Cerebellar cortex (tissue), 1 donor: ENCODE data around the gene ADGRL3.
"Not testable (repeated sequence)": the region's sequence is repeated elsewhere in the genome, so short reads cannot be mapped to it uniquely, and the experiment has no call there.

Source experiments
- DNase-seq: peaks from one replicate; pipeline ENCODE4 v3.0.0-alpha.2; 2015; ENCODE audit warnings: low spot score

The ADGRL3 gene

GRCh38 chr4:61909031-61909430 lies 708.9 kb downstream of the ADGRL3 start:
- no peak for DNase-seq

GRCh38 chr4:61911313-61911756 lies 711.2 kb downstream of the ADGRL3 start:
- DNase-seq, result no peak

- DNase-seq, result no peak
Measured at GRCh38 chr4:61913619-61914018, 713.5 kb downstream of the ADGRL3 start.

- DNase-seq, result no peak
Measured at GRCh38 chr4:61915501-61915900, 715.4 kb downstream of the ADGRL3 start.

GRCh38 chr4:61918507-61918906 lies 718.4 kb downstream of the ADGRL3 start:
- DNase-seq, result no peak

- no peak for DNase-seq
Measured at GRCh38 chr4:61918987-61919386, 718.9 kb downstream of the ADGRL3 start.

GRCh38 chr4:61919561-61919960 lies 719.4 kb downstream of the ADGRL3 start:
- DNase-seq, result no peak

GRCh38 chr4:61921920-61922319 lies 721.8 kb downstream of the ADGRL3 start:
- DNase-seq, result no peak

- no peak for DNase-seq
Measured at GRCh38 chr4:61922766-61923165, 722.6 kb downstream of the ADGRL3 start.

- no peak for DNase-seq
Measured at GRCh38 chr4:61923179-61923578, 723.1 kb downstream of the ADGRL3 start.

- DNase-seq, result no peak
Measured at GRCh38 chr4:61924131-61924530, 724.0 kb downstream of the ADGRL3 start.

- DNase-seq, result no peak
Measured at GRCh38 chr4:61933527-61933926, 733.4 kb downstream of the ADGRL3 start.

GRCh38 chr4:61934198-61934597 lies 734.1 kb downstream of the ADGRL3 start:
- no peak for DNase-seq

- no peak for DNase-seq
Measured at GRCh38 chr4:61938250-61938846, 738.2 kb downstream of the ADGRL3 start.

GRCh38 chr4:61950625-61951024 lies 750.5 kb downstream of the ADGRL3 start:
- DNase-seq, result no peak

GRCh38 chr4:61953386-61953785 lies 753.3 kb downstream of the ADGRL3 start:
- DNase-seq, result no peak

- no peak for DNase-seq
Measured at GRCh38 chr4:61958591-61958990, 758.5 kb downstream of the ADGRL3 start.

- DNase-seq, result no peak
Measured at GRCh38 chr4:61959087-61959486, 759.0 kb downstream of the ADGRL3 start.

GRCh38 chr4:61984260-61984909 lies 784.3 kb downstream of the ADGRL3 start:
- no peak for DNase-seq

- DNase-seq, result peak; percentile 68
Measured at GRCh38 chr4:61985426-61985825, 785.3 kb downstream of the ADGRL3 start.

GRCh38 chr4:61986929-61987328 lies 786.8 kb downstream of the ADGRL3 start:
- not testable (repeated sequence) for DNase-seq

GRCh38 chr4:61992351-61992750 lies 792.2 kb downstream of the ADGRL3 start:
- peak; percentile 97 for DNase-seq

- DNase-seq, result peak; percentile 19
Measured at GRCh38 chr4:61994036-61994435, 793.9 kb downstream of the ADGRL3 start.
